Suprapubic skin (tissue), 4 donors: Measurements from ENCODE around the gene AKAP14. TPM values are rescaled to one million over a fixed set of nuclear protein-coding genes. Genes with fewer than 3 reads are reported as not detected.
"Not testable (repeated sequence)": the region's sequence is repeated elsewhere in the genome, so short reads cannot be mapped to it uniquely, and the experiment has no call there.

Experiments used
- DNase-seq, 2 donors: peaks; one replicate each; pipeline ENCODE4 v3.0.0-alpha.2; 2019; ENCODE audit warnings: low spot score in 2 of 2
- H3K27ac ChIP-seq: fragments of 200-600 bp; sonication (generic); one replicate; pipeline ENCODE4 v1.5.1; 2019
- H3K27me3 ChIP-seq: fragments of 200-600 bp; sonication (generic); one replicate; pipeline ENCODE4 v1.5.1; 2019
- H3K36me3 ChIP-seq: fragments of 200-600 bp; sonication (generic); one replicate; pipeline ENCODE4 v1.5.1; 2019
- H3K4me1 ChIP-seq: fragments of 200-600 bp; sonication (generic); one replicate; pipeline ENCODE4 v1.5.1; 2019
- H3K4me3 ChIP-seq: fragments of 200-600 bp; sonication (generic); one replicate; pipeline ENCODE4 v1.5.1; 2019; ENCODE audit warnings: mild to moderate bottlenecking
- H3K9me3 ChIP-seq: fragments of 200-600 bp; sonication (generic); one replicate; pipeline ENCODE4 v1.5.1; 2019
- EP300 ChIP-seq: sonication (generic); formaldehyde crosslinking; IDR thresholded peaks from one replicate; pipeline ENCODE4 v1.6.1; 2017; ENCODE audit warnings: antibody characterized with exemption
- POLR2A ChIP-seq, 2 donors: fragments of 450-650 bp; IDR thresholded peaks; one replicate each; pipeline ENCODE4 v1.6.1; 2017; ENCODE audit warnings: antibody characterized with exemption in 2 of 2, mild to moderate bottlenecking in 2 of 2, moderate library complexity in 2 of 2
- POLR2AphosphoS5 ChIP-seq, 3 donors: sonication (generic); formaldehyde crosslinking; IDR thresholded peaks; one replicate each; pipeline ENCODE4 v1.6.1; 2017; ENCODE audit warnings: antibody characterized with exemption in 3 of 3
- WGBS: methylation state at CpG from one replicate; pipeline ENCODE4 v1.1.5; 2018; 5-methylcytosine and 5-hydroxymethylcytosine counted together
- total RNA-seq, 4 donors: library from RNA; depleted of rRNA; stranded (reverse); fragments of >200 nt; gene quantifications; one replicate each; pipeline ENCODE4 v1.1.0, GENCODE V29; 2016
- TF ChIP-seq, protein P1 (sequence below), 2 donors: fragments of 200-600 bp in 1 of 2; fragments of 450-650 bp in 1 of 2; sonication (generic) in 1 of 2; IDR thresholded peaks; one replicate each; pipeline ENCODE4 v1.5.1; 2016 to 2019; ENCODE audit warnings: antibody characterized with exemption in 2 of 2, mild to moderate bottlenecking in 1 of 2, moderate library complexity in 1 of 2

The AKAP14 gene
- total RNA-seq, 4 donors from 2014 or later = not detected

DNA sequence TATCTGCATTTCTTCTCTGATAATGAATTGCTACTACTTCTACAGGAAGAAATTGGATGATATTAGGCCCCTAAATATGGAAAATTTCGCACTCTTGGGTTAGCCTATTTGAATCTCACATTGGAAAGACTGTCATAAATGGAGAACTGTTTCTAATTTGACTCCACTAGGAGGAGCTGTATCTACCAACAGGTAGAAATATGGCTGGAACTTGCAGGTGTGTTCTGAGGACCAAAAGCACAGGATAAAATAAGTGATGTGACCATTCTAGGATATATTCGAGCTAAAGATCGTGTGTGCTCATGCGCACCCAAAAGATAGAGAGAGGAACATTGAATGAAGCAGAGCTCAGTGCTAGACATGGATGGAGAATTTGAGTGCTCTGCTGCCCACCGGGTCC lies 52.7 kb downstream of the AKAP14 start:
- H3K27me3 ChIP-seq = no peaks in the 10 kb centered on the region
- no peaks in the 10 kb centered on the region for H3K36me3 ChIP-seq
- DNase-seq = no peak
- TF ChIP-seq POLR2A (IDR thresholded peaks at IDR 0.05) (no peak), POLR2AphosphoS5 (IDR thresholded peaks at IDR 0.05) (no peak)
- H3K9me3 ChIP-seq = no peaks in the 10 kb centered on the region
- peaks cover 3% of the 10 kb centered on the region for H3K4me1 ChIP-seq
- no peak overlapping the region for H3K27ac ChIP-seq
- H3K4me3 ChIP-seq = no peak overlapping the region
- WGBS = 72% methylated on average over 5 of the region's 5 CpGs

- no peaks in the 10 kb centered on the region for H3K4me1 ChIP-seq
- H3K9me3 ChIP-seq = no peaks in the 10 kb centered on the region
- H3K4me3 ChIP-seq = no peak overlapping the region
- WGBS = 66% methylated on average over 3 of the region's 3 CpGs
- no peaks in the 10 kb centered on the region for H3K27me3 ChIP-seq
- H3K36me3 ChIP-seq = no peaks in the 10 kb centered on the region
- no peak overlapping the region for H3K27ac ChIP-seq
- DNase-seq = no peak
- TF ChIP-seq POLR2AphosphoS5 (IDR thresholded peaks at IDR 0.05) = no peak
- TF ChIP-seq, protein P1, sequence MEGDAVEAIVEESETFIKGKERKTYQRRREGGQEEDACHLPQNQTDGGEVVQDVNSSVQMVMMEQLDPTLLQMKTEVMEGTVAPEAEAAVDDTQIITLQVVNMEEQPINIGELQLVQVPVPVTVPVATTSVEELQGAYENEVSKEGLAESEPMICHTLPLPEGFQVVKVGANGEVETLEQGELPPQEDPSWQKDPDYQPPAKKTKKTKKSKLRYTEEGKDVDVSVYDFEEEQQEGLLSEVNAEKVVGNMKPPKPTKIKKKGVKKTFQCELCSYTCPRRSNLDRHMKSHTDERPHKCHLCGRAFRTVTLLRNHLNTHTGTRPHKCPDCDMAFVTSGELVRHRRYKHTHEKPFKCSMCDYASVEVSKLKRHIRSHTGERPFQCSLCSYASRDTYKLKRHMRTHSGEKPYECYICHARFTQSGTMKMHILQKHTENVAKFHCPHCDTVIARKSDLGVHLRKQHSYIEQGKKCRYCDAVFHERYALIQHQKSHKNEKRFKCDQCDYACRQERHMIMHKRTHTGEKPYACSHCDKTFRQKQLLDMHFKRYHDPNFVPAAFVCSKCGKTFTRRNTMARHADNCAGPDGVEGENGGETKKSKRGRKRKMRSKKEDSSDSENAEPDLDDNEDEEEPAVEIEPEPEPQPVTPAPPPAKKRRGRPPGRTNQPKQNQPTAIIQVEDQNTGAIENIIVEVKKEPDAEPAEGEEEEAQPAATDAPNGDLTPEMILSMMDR (IDR thresholded peaks at IDR 0.05) = no peak
- no peak for TF ChIP-seq POLR2A (IDR thresholded peaks at IDR 0.05)
- no peak for TF ChIP-seq EP300
Observed at GRCh38 chrX:119954374-119954773, 58.7 kb downstream of the AKAP14 start.

GRCh38 chrX:119955807-119956570 lies 60.3 kb downstream of the AKAP14 start:
- not testable (repeated sequence) for H3K4me3 ChIP-seq, H3K27me3 ChIP-seq, H3K27ac ChIP-seq, H3K4me1 ChIP-seq, DNase-seq, H3K36me3 ChIP-seq, H3K9me3 ChIP-seq
- 91% methylated on average over 19 of the region's 21 CpGs for WGBS

- H3K9me3 ChIP-seq = no peaks in the 10 kb centered on the region
Observed at GRCh38 chrX:119960625-119961024, 64.9 kb downstream of the AKAP14 start.

DNA sequence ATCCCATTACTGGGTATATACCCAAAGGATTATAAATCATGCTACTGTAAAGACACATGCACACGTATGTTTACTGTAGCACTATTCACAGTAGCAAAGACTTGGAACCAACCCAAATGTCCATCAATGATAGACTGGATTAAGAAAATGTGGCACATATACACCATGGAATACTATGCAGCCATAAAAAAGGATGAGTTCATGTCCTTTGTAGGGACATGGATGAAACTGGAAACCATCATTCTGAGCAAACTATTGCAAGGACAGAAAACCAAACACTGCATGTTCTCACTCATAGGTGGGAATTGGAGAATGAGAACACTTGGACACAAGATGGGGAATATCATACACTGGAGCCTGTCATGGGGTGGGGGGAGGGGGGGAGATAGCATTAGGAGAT lies 71.1 kb downstream of the AKAP14 start:
- H3K4me1 ChIP-seq, H3K4me3 ChIP-seq, H3K9me3 ChIP-seq, H3K27me3 ChIP-seq, DNase-seq, H3K27ac ChIP-seq, H3K36me3 ChIP-seq: not testable (repeated sequence)
- WGBS = 85% methylated on average over 1 of the region's 1 CpG

More at GRCh38 chrX:119960625-119961024, 64.9 kb downstream of the AKAP14 start:
- TF ChIP-seq, protein P1 (IDR thresholded peaks at IDR 0.05) = no peak
- no peak for TF ChIP-seq POLR2AphosphoS5 (IDR thresholded peaks at IDR 0.05)
- TF ChIP-seq EP300 = no peak
- TF ChIP-seq POLR2A (IDR thresholded peaks at IDR 0.05) = no peak
- Histone ChIP-seq H3K4me3 (no peak overlapping the region), H3K36me3 (no peaks in the 10 kb centered on the region), H3K27me3 (no peaks in the 10 kb centered on the region), H3K27ac (no peak overlapping the region), H3K4me1 (no peaks in the 10 kb centered on the region)
- no peak for DNase-seq

Other genes with a start within 250 kb of the AKAP14 start
- 10 to 100 TPM; 10.1 to 14.1 (median 10.9) TPM for gene SEPTIN6, start 202.7 kb upstream of the AKAP14 start, total RNA-seq
- gene SOWAHD, start 137.3 kb upstream of the AKAP14 start, total RNA-seq = under 1 TPM in 1 of 4 donors, not detected in 3; 0.64 TPM
- 1,000 to 10,000 TPM; 1,738 to 4,612 (median 3,853) TPM for gene RPL39, start 104.3 kb upstream of the AKAP14 start, total RNA-seq
- 1 to 10 TPM; 2.7 to 6.6 (median 5.5) TPM for gene UPF3B, start 42.9 kb upstream of the AKAP14 start, total RNA-seq
- gene RNF113A, start 24.2 kb upstream of the AKAP14 start, total RNA-seq = 10 to 100 TPM; 13.9 to 22.2 (median 18.6) TPM
- 10 to 100 TPM; 28.7 to 52.9 (median 48.0) TPM for gene NDUFA1, start 24.1 kb upstream of the AKAP14 start, total RNA-seq
- gene NKAP, start 47.9 kb downstream of the AKAP14 start, total RNA-seq = 10 to 100 TPM in 1 of 4 donors, 1 to 10 TPM in 3; 4.0 to 11.7 (median 6.5) TPM
- not detected for gene RHOXF2B, start 181.8 kb downstream of the AKAP14 start, total RNA-seq
- 1 to 10 TPM in 2 of 4 donors, not detected in 2; 2.1 to 3.6 TPM for gene RHOXF1, start 220.0 kb downstream of the AKAP14 start, total RNA-seq